Inflammatory macrophage treated with lipopolysaccharide for 4 hours (primary cell): ENCODE measurements around the gene MSX1.

Experiments used
- DNase-seq: peaks from one replicate; pipeline ENCODE4 v3.0.0-alpha.2; 2020

The MSX1 gene

GRCh38 chr4:4842476-4843441, 16.7 kb upstream of the MSX1 start:
- DNase-seq = no peak

GRCh38 chr4:4843635-4844291, 15.7 kb upstream of the MSX1 start:
- DNase-seq = no peak

- DNase-seq = no peak
Measured at GRCh38 chr4:4845027-4845426, 14.4 kb upstream of the MSX1 start.

- DNase-seq = no peak
Measured at GRCh38 chr4:4847011-4847410, 12.5 kb upstream of the MSX1 start.

GRCh38 chr4:4848540-4848939, 10.9 kb upstream of the MSX1 start:
- DNase-seq = no peak

GRCh38 chr4:4849106-4849505, 10.4 kb upstream of the MSX1 start:
- no peak for DNase-seq

- DNase-seq = no peak
Measured at GRCh38 chr4:4849524-4850193, 9.8 kb upstream of the MSX1 start.

- DNase-seq = no peak
Measured at GRCh38 chr4:4851081-4851480, 8.4 kb upstream of the MSX1 start.

- DNase-seq = no peak
Measured at GRCh38 chr4:4851906-4852305, 7.6 kb upstream of the MSX1 start.

- peak; percentile 8 for DNase-seq
Measured at GRCh38 chr4:4852591-4853362, 6.7 kb upstream of the MSX1 start.

- no peak for DNase-seq
Measured at GRCh38 chr4:4853371-4853823, 6.1 kb upstream of the MSX1 start.

GRCh38 chr4:4853921-4854648, 5.4 kb upstream of the MSX1 start:
- DNase-seq = no peak

GRCh38 chr4:4854649-4855295, 4.7 kb upstream of the MSX1 start:
- DNase-seq = no peak

- no peak for DNase-seq
Measured at GRCh38 chr4:4855301-4856070, 4.0 kb upstream of the MSX1 start.

- no peak for DNase-seq
Measured at GRCh38 chr4:4856071-4857000, 3.1 kb upstream of the MSX1 start.

- DNase-seq = no peak
Measured at GRCh38 chr4:4857001-4857808, 2.3 kb upstream of the MSX1 start.

GRCh38 chr4:4857809-4858508, 1.5 kb upstream of the MSX1 start:
- DNase-seq = no peak
